ENCODE results near the gene PDE8A. TPM values are rescaled to one million over a fixed set of nuclear protein-coding genes. Genes with fewer than 3 reads are reported as not detected.
A peak's percentile ranks its signal among the peaks of the same experiment; 100 is the strongest.

Gene PDE8A
- total RNA-seq, 6 experiments from 2014 or later, result 32.7 to 40.5 (median 37.4) TPM

GRCh38 chr15:84976746-84977345 lies 4.8 kb upstream of the PDE8A start:
- no peaks in the 10 kb centered on the region for H3K36me3 ChIP-seq

GRCh38 chr15:84979651-84980050 lies 2.0 kb upstream of the PDE8A start:
- 10% methylated on average over 11 of the region's 16 CpGs for WGBS (ENCODE audit: insufficient coverage, low coverage, low lambda C conversion rate, missing lambda C conversion rate)
- TF ChIP-seq POLR2A (IDR thresholded peaks at IDR 0.05) (no peak), CTCF (IDR thresholded peaks at IDR 0.05) (no peak)
- intact Hi-C loops (cut with DNase I), result no loop called here

More at GRCh38 chr15:84976746-84977345, 4.8 kb upstream of the PDE8A start:
- Histone ChIP-seq H3K4me1 (peaks cover 0 to 8% (median 2%) of the 10 kb centered on the region in 4 donors), H3K27ac (no peak overlapping the region), H3K27me3 (no peaks in the 10 kb centered on the region), H3K9me3 (no peaks in the 10 kb centered on the region), H3K4me3 (no peak overlapping the region)
- DNase-seq (no peak), ATAC-seq (no peak)
- TF ChIP-seq CTCF (IDR thresholded peaks at IDR 0.05) (no peak), POLR2A (IDR thresholded peaks at IDR 0.05) (no peak)
- WGBS (ENCODE audit: insufficient coverage, low coverage, low lambda C conversion rate, missing lambda C conversion rate), result 100% methylated on average over 2 of the region's 10 CpGs
- intact Hi-C loops (cut with DNase I), result no loop called here

GRCh38 chr15:84980196-84981053 lies 1.2 kb upstream of the PDE8A start:
- peak overlapping the region; percentile 96 to 97 (median 96) for H3K27ac ChIP-seq
- ATAC-seq (peak; percentile 62 to 76 (median 68)), DNase-seq (peak; percentile 87 to 93 (median 92))
- H3K9me3 ChIP-seq, result no peaks in the 10 kb centered on the region
- peaks cover 4 to 27% (median 7%) of the 10 kb centered on the region in 4 donors for H3K4me1 ChIP-seq
- 0% methylated on average over 14 of the region's 66 CpGs for WGBS (ENCODE audit: insufficient coverage, low coverage, low lambda C conversion rate, missing lambda C conversion rate)
- H3K36me3 ChIP-seq, result no peaks in the 10 kb centered on the region
- peak overlapping the region; percentile 69 to 95 (median 75) for H3K4me3 ChIP-seq
- no peak for TF ChIP-seq CTCF (IDR thresholded peaks at IDR 0.05)
- TF ChIP-seq POLR2A (IDR thresholded peaks at IDR 0.05), result peak; percentile 50
- H3K27me3 ChIP-seq, result no peaks in the 10 kb centered on the region
- intact Hi-C loops (cut with DNase I), result no loop called here

More at GRCh38 chr15:84979651-84980050, 2.0 kb upstream of the PDE8A start:
- H3K27me3 ChIP-seq, result no peaks in the 10 kb centered on the region
- peaks cover 4 to 19% (median 7%) of the 10 kb centered on the region in 4 donors for H3K4me1 ChIP-seq
- no peaks in the 10 kb centered on the region for H3K9me3 ChIP-seq
- H3K27ac ChIP-seq, result peak overlapping the region; percentile 96 to 97 (median 96)
- H3K36me3 ChIP-seq, result no peaks in the 10 kb centered on the region
- peak; percentile 43 to 63 (median 55) for DNase-seq
- H3K4me3 ChIP-seq, result peak overlapping the region in 2 of 3 donors; percentile 69 to 95
- no peak for ATAC-seq

- Histone ChIP-seq H3K9me3 (no peaks in the 10 kb centered on the region), H3K4me3 (peak overlapping the region; percentile 69 to 95 (median 75)), H3K27me3 (no peaks in the 10 kb centered on the region), H3K27ac (peak overlapping the region; percentile 96 to 97 (median 96)), H3K36me3 (no peaks in the 10 kb centered on the region), H3K4me1 (peaks cover 4 to 32% (median 7%) of the 10 kb centered on the region in 4 donors)
- peak; percentile 72 to 85 (median 78) for ATAC-seq
- TF ChIP-seq CTCF (IDR thresholded peaks at IDR 0.05) (peak; percentile 10 to 52 (median 28)), POLR2A (IDR thresholded peaks at IDR 0.05) (peak; percentile 58)
- intact Hi-C loops (cut with DNase I), result no loop called here
- WGBS (ENCODE audit: insufficient coverage, low coverage, low lambda C conversion rate, missing lambda C conversion rate), result 0% methylated on average over 18 of the region's 75 CpGs
- peak; percentile 97 for DNase-seq
Observed at GRCh38 chr15:84981054-84981710, 474 bp upstream of the PDE8A start.

All from right lobe of liver (tissue), 6 donors.